COLO829 (cell line): ENCODE data around the gene TRAPPC12.
"Not testable (repeated sequence)": the region's sequence is repeated elsewhere in the genome, so short reads cannot be mapped to it uniquely, and the experiment has no call there.

Experiments used
- DNase-seq: peaks from one replicate; pipeline ENCODE4 v3.0.0; 2012; ENCODE audit warnings: low spot score

TRAPPC12 gene

GRCh38 chr2:3432693-3433338 is 53.3 kb downstream of the TRAPPC12 start:
- no peak for DNase-seq

GRCh38 chr2:3433339-3433699 is 53.8 kb downstream of the TRAPPC12 start:
- no peak for DNase-seq

- no peak for DNase-seq
Measured at GRCh38 chr2:3433776-3434400, 54.4 kb downstream of the TRAPPC12 start.

DNA sequence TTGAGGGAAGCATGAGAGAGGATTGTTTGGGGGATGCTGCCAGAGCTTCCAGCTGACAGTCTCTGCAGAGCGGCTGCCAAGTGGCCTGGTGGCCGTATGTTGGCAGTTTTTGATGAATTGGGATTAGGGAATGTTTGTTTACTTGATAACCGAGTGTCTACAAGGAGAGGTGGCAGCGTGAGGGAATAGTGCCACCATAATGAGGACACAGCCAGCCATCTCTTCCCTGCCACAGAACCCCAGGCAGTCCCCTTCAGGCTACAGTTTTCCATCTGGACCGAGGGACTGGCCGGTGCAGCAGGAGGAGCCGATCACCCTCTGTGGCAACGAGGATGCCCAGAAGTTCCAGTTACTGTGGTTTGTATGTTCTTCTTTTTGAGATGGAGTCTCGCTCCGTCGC is 55.2 kb downstream of the TRAPPC12 start:
- no peak for DNase-seq

- no peak for DNase-seq
Measured at GRCh38 chr2:3435445-3435844, 56.0 kb downstream of the TRAPPC12 start.

DNA sequence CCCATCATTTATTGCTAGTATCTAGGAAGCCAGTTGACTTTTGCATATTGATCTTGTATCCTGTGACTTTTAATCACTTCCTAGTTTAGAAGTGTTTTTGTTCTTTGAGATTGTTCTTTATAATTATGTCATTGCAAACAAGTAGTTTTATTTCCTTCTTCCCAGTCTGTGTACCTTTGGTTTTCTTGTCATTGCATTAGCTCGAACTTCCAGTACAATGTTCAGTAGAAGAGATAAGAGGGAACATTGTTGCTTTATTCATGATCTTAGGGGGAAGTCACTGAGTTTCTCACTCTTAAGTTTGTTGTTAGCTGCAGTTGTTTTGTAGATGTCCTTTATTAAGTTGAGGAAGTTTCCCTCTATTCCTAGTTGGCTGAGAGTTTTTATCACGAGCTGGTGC is 61.0 kb downstream of the TRAPPC12 start:
- no peak for DNase-seq

- DNase-seq: no peak
Measured at GRCh38 chr2:3441465-3441864, 62.0 kb downstream of the TRAPPC12 start.

- DNase-seq: no peak
Measured at GRCh38 chr2:3442185-3442584, 62.7 kb downstream of the TRAPPC12 start.

- DNase-seq: no peak
Measured at GRCh38 chr2:3443083-3443482, 63.6 kb downstream of the TRAPPC12 start.

DNA sequence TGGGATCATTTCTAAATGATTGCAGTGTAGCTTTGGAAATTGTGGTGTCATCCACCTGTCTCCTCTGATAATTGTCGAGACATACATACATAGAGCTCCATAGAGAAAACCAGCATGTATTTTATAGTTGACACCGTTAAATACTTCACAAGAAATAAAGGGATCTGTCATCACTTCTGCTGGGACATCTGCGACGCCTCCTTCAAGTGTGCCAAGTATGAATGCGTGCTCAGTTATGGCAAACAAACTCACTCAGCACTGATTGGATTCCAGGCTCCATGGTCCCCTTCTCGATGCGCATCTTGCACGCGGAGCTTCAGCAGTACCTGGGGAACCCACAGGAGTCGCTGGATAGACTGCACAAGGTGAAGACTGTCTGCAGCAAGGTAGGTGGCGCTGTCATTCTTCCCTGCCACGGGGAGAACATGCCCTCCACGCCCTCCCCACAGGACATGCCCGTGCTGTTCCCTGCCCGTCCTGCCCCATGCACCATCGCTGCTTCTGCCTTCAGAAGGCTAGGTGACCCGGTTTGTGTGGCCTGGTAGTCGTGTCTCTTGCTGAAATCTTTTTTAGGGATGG is 64.1 kb downstream of the TRAPPC12 start:
- DNase-seq: no peak

GRCh38 chr2:3445891-3446290 is 66.4 kb downstream of the TRAPPC12 start:
- no peak for DNase-seq

GRCh38 chr2:3446381-3446780 is 66.9 kb downstream of the TRAPPC12 start:
- DNase-seq: no peak

DNA sequence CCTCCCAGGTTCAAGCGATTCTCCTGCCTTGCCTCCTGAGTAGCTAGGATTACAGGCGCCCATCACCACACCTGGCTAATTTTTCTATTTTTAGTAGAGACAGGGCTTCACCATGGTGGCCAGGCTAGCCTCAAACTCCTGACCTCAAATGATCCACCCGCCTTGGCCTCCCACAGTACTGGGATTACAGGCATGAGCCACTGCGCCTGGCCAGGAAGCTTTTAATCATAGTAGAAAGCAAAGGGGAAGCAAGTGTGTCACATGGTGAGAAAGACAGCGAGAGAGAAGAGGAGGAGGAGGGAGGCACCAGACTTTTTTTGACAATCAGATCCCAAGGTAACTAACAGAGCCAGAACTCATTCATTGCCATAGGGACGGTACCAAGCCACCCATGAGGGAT is 67.7 kb downstream of the TRAPPC12 start:
- not testable (repeated sequence) for DNase-seq

GRCh38 chr2:3447789-3448317 is 68.4 kb downstream of the TRAPPC12 start:
- no peak for DNase-seq

- not testable (repeated sequence) for DNase-seq
Measured at GRCh38 chr2:3448441-3448911, 69.0 kb downstream of the TRAPPC12 start.

GRCh38 chr2:3449086-3449485 is 69.6 kb downstream of the TRAPPC12 start:
- no peak for DNase-seq

GRCh38 chr2:3449936-3450335 is 70.4 kb downstream of the TRAPPC12 start:
- DNase-seq: no peak

GRCh38 chr2:3450385-3451010 is 71.0 kb downstream of the TRAPPC12 start:
- no peak for DNase-seq

GRCh38 chr2:3451169-3451568 is 71.7 kb downstream of the TRAPPC12 start:
- no peak for DNase-seq

DNA sequence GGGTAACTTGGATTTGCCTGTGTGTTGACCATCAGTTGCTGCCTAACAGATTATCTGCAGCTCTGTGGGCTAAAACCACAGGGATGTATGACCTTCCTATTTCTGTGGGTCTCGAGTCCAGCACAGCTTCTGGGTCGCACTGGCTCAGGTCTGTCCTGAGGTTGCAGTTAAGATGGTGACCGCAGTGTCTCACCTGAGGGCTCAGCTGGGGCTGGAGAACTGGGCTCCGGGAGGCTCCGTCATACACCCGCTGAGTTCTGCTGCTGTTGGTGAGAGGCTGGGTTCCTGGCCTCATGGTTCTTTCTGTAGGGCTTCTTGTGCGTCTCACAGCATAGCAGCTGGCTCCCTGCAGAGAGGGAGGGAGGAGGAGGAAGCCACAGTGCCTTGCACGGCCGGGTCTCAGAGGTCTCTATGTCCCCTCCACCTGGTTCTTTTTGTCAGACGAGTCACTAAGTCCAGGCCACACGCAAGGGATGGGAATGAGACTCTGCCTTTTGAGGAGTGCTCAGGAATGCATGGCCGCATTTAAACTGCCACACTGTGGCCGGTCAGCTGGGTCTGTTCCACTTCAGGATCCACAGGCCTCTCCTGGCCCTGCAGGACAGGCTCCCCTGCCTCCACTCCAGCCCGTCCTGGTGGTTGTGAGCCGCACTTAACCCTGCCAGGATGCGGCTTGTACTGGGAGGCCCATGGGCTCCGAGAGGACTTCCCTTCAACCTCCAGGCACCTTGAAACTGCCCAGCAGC is 72.6 kb downstream of the TRAPPC12 start:
- no peak for DNase-seq

DNA sequence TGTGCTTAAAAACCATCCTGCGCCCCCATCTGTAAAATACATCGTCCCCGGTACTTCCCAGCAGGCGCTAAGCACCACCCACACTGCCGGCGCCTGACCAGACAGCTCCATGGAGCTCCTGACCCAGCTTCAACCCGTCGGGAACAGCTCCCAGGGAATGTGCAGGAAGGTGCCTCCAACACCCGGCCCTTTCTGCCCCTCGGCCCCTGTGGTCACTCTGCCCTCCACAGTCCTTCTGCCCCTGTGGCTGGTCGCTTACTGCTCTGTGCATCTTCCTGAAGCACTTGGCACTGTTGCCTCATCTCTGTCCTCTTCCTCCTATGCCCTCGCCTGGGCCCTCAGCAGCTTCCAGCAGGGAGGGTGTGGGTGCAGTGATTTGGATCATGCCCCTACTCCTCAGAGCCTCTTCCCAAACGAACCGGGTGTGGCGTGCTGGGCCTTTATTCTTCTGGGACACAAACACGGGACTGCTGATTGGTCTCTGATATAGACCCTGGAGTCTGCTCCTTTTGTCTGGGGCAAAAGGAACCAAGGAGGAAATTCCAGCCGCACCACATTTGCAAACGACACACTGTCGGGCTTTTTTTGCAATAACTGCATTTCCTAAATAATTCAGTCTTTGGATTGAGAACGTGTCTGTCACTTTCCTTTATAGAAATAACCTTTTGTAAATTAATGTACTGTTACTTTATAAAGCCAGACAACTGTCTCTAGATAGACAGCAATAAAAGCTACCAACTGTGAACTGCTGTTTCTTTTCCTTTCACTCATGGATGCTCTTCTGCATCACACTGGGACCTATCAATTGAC is 73.9 kb downstream of the TRAPPC12 start:
- DNase-seq: no peak
